SK-MEL-5 (cell line): ENCODE data around the gene C1QTNF6. TPM values are rescaled to one million over a fixed set of nuclear protein-coding genes. Genes with fewer than 3 reads are reported as not detected.

Experiments
- small RNA-seq, 2 experiments: library from RNA; depleted of rRNA; stranded (forward); fragments of <200 nt; gene quantifications; one replicate each; pipeline ENCODE3, GENCODE V24; 2014
- total RNA-seq: library from RNA; depleted of rRNA; stranded (reverse); fragments of >200 nt; shearing (Covaris generic); gene quantifications from 2 replicates; pipeline ENCODE4 v1.2.3, GENCODE V29; 2014; rRNA removed

The C1QTNF6 gene
- total RNA-seq, 1 experiment from 2014 or later, result 5.9 TPM

Small RNA genes within 50 kb of the gene (small RNA-seq; reads per million reads assigned to genes)
- gene Z82188.1, result 0 to 0.05 reads per million in 2 experiments

Other genes with a start within 250 kb of the C1QTNF6 start
- 15.7 and 26.0 TPM in 2 replicates for gene TST, start 168.8 kb downstream of the C1QTNF6 start, total RNA-seq
- 50.2 and 54.8 TPM in 2 replicates for gene MPST, start 168.5 kb downstream of the C1QTNF6 start, total RNA-seq
- 11.2 and 14.0 TPM in 2 replicates for gene KCTD17, start 136.5 kb downstream of the C1QTNF6 start, total RNA-seq
- gene TMPRSS6, start 78.5 kb downstream of the C1QTNF6 start, total RNA-seq, result not detected in 2 replicates
- 0.03 TPM in 1 of 2 replicates, not detected in the other for gene IL2RB, start 38.3 kb downstream of the C1QTNF6 start, total RNA-seq
- gene SSTR3, start 24.2 kb upstream of the C1QTNF6 start, total RNA-seq, result not detected in 2 replicates
- not detected in 2 replicates for gene RAC2, start 56.0 kb upstream of the C1QTNF6 start, total RNA-seq
- 0.08 and 0.11 TPM in 2 replicates for gene CYTH4, start 94.3 kb upstream of the C1QTNF6 start, total RNA-seq
- 0.34 and 0.40 TPM in 2 replicates for gene ELFN2, start 239.2 kb upstream of the C1QTNF6 start, total RNA-seq